ENCODE results near the gene PEAK1.
A peak's percentile ranks its signal among the peaks of the same experiment; 100 is the strongest.
"Not testable (repeated sequence)": the region's sequence is repeated elsewhere in the genome, so short reads cannot be mapped to it uniquely, and the experiment has no call there.

The PEAK1 gene

GRCh38 chr15:77292969-77293558, 126.8 kb downstream of the PEAK1 start:
- no peak for DNase-seq

GRCh38 chr15:77291107-77291506, 128.8 kb downstream of the PEAK1 start:
- DNase-seq = no peak

- no peak for DNase-seq
These were observed 132.5 kb downstream of the PEAK1 start for GRCh38 chr15:77287385-77287784.

GRCh38 chr15:77285057-77285997, 134.6 kb downstream of the PEAK1 start:
- DNase-seq = no peak

GRCh38 chr15:77282333-77282732, 137.6 kb downstream of the PEAK1 start:
- no peak for DNase-seq

GRCh38 chr15:77276943-77277342, 143.0 kb downstream of the PEAK1 start:
- no peak for DNase-seq

- no peak for DNase-seq
These were observed 143.8 kb downstream of the PEAK1 start for GRCh38 chr15:77276096-77276495.

- not testable (repeated sequence) for DNase-seq
These were observed 146.8 kb downstream of the PEAK1 start for GRCh38 chr15:77273136-77273535.

- DNase-seq = no peak
These were observed 153.1 kb downstream of the PEAK1 start for GRCh38 chr15:77266708-77267386.

GRCh38 chr15:77255385-77255784, 164.5 kb downstream of the PEAK1 start:
- no peak for DNase-seq

- no peak for DNase-seq
These were observed 168.2 kb downstream of the PEAK1 start for GRCh38 chr15:77251662-77252061.

GRCh38 chr15:77247116-77247515, 172.8 kb downstream of the PEAK1 start:
- DNase-seq = no peak

GRCh38 chr15:77243716-77244401, 176.0 kb downstream of the PEAK1 start:
- DNase-seq = no peak

GRCh38 chr15:77243135-77243534, 176.8 kb downstream of the PEAK1 start:
- DNase-seq = peak; percentile 18

GRCh38 chr15:77239882-77240608, 179.9 kb downstream of the PEAK1 start:
- no peak for DNase-seq

GRCh38 chr15:77235566-77235965, 184.3 kb downstream of the PEAK1 start:
- DNase-seq = no peak

GRCh38 chr15:77228828-77229227, 191.1 kb downstream of the PEAK1 start:
- DNase-seq = no peak

GRCh38 chr15:77226652-77227051, 193.3 kb downstream of the PEAK1 start:
- DNase-seq = no peak

GRCh38 chr15:77225646-77226045, 194.3 kb downstream of the PEAK1 start:
- peak; percentile 37 for DNase-seq

GRCh38 chr15:77225088-77225487, 194.8 kb downstream of the PEAK1 start:
- DNase-seq = no peak

GRCh38 chr15:77224352-77224751, 195.6 kb downstream of the PEAK1 start:
- DNase-seq = no peak

- DNase-seq = no peak
These were observed 198.2 kb downstream of the PEAK1 start for GRCh38 chr15:77221708-77222107.

Measured in NCI-H526 treated with DMSO at 0.1 percent for 48 hours (cell line).